ENCODE results near the gene TAB3.

DNA sequence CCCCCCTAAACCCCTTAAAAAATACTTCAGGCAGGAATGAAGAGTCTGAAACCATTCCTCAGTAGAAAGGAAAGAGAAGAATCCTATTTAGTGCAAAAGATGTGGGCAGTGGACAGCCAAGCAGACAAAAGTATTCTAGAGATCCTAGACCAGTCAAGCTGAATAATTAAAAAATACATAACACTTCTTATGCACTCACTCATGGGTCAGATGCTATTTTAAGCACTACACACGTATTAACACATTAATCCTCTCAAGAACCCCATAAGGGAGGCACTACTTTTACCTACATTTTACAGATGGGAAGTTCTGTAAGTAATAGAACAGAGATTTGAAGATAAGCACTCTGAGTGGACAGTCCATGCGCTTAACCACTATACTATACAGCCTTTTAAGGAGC is 5.9 kb downstream of the TAB3 start:
- TF ChIP-seq, protein P1, sequence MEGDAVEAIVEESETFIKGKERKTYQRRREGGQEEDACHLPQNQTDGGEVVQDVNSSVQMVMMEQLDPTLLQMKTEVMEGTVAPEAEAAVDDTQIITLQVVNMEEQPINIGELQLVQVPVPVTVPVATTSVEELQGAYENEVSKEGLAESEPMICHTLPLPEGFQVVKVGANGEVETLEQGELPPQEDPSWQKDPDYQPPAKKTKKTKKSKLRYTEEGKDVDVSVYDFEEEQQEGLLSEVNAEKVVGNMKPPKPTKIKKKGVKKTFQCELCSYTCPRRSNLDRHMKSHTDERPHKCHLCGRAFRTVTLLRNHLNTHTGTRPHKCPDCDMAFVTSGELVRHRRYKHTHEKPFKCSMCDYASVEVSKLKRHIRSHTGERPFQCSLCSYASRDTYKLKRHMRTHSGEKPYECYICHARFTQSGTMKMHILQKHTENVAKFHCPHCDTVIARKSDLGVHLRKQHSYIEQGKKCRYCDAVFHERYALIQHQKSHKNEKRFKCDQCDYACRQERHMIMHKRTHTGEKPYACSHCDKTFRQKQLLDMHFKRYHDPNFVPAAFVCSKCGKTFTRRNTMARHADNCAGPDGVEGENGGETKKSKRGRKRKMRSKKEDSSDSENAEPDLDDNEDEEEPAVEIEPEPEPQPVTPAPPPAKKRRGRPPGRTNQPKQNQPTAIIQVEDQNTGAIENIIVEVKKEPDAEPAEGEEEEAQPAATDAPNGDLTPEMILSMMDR (IDR thresholded peaks at IDR 0.05; ENCODE audit: low read depth, low read length) = no peak
- no peak for TF ChIP-seq POLR2A (IDR thresholded peaks at IDR 0.05; ENCODE audit: extremely low read depth, insufficient read length)
- TF ChIP-seq, protein P2, sequence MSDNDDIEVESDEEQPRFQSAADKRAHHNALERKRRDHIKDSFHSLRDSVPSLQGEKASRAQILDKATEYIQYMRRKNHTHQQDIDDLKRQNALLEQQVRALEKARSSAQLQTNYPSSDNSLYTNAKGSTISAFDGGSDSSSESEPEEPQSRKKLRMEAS (IDR thresholded peaks at IDR 0.05; ENCODE audit: low read depth, low read length) = no peak
- TF ChIP-seq MYC (IDR thresholded peaks at IDR 0.05; ENCODE audit: low read depth, low read length) = no peak
